GM19193 (cell line): ENCODE data around the gene ZC3H8.

Experiments used
- POLR2A ChIP-seq: IDR thresholded peaks from 4 replicates; pipeline ENCODE4 v1.6.1; 2011; ENCODE audit not compliant: insufficient read depth, insufficient read length; ENCODE audit errors: extremely low read depth

The ZC3H8 gene

DNA sequence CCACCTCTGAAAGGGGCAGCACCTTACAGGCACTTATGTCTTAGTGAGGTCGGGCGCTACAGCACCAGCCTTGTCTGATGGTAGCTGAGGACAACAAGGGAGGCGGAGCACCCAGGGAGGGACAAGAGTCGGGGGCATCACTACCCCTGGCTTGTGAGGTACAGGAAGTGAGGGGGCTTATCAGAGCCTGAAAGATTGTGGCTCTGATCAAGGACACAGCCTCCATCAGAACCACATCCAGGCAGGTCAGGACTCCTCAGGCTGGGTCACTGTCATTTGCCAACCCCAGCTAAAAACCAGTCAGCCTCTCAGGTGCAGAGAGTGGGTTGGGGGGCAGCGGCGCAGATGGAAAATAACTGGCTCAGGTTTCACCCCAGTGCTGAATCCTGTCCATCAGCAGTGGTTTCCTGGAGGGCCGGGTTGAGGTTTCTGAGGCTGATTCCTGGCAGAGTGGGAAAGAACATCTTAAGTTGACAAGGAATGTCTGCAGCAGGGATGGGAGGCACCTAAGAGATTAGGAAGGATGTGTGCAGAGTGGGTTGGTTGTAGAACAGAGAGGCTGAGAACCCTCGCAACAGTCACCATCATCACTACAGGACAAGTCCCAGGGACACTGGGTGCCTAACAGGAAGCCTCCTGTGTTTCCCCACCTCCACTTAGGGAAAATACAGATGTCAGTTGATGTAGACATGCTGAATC is 71.4 kb downstream of the ZC3H8 start:
- no peak for TF ChIP-seq POLR2A

DNA sequence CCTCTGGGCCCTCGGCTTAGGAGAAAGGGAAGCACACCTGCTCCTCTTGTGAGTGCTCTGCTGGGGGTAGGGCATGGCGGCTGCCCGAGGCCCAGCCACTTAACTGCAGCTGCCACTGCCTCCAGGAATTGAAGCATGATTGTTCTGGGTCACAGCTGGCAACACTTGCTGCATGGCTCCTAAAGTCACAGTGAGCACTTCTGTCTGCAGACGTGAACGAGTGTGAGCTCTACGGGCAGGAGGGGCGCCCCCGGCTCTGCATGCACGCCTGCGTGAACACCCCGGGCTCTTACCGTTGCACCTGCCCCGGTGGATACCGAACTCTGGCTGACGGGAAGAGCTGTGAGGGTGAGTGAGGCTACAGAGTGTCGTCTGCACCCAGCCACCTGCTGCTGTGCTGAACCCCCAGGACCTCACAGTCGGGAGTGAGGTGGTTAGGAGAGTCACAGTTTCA is 72.2 kb downstream of the ZC3H8 start:
- TF ChIP-seq POLR2A = no peak

DNA sequence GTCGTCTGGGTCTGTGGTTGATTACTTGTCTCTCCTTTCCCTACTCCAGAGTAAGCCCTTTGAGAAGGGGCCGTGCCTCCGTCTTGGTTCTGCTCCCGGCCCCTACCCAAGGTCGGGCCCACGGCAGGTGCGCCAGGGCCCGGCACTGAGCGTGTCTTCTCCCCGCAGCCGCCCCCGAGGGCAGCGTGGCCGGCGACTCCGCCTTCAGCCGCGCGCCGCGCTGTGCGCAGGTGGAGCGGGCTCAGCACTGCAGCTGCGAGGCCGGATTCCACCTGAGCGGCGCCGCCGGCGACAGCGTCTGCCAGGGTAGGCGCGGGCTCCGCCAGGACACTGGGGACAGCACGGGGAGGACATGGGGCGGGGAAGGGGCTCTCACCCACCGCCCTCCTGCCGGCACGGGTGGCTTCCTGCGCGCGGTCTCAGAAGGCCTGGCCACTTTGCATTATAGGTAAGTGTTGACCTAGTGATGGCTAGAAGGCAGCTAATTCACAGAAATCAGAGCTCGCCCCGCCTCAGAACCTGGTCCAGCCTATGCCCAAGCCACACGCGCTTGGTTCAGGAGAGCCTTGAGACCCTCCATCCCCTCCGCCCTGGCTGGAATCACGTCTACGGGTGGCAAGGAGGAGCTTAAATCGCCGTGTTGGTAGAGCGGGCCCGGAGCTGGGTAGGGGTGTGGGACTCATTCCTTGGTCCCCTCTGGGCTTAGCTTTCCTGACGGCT is 73.1 kb downstream of the ZC3H8 start:
- no peak for TF ChIP-seq POLR2A

DNA sequence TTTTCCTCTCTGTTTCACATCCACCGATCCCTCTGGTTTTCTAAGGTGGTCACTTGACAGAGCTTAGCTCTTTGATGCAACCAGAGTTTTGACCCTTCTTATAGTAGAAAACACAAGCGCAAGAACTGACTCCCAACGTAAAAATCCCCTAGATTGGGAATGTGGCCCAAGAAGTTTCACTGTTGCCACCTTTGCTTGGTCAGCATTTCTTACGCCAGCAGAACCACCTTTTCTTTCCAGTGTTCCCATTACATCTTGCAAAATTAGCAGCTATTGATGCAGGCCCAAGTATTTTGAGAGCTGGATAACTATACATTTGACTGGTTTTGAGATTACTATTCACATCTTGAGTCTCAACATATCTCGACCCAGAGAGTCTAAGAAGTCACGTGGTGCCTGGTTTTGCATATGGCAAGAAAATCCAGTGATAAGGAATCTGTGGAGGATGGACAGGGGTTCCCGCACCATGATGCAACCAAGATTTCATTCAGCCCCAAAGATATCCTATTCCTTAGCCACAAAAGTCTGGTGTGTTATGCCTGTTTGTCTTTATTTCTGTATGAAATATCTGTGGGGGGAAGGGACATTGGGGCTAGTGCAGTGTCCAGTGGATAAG is 78.8 kb downstream of the ZC3H8 start:
- no peak for TF ChIP-seq POLR2A

DNA sequence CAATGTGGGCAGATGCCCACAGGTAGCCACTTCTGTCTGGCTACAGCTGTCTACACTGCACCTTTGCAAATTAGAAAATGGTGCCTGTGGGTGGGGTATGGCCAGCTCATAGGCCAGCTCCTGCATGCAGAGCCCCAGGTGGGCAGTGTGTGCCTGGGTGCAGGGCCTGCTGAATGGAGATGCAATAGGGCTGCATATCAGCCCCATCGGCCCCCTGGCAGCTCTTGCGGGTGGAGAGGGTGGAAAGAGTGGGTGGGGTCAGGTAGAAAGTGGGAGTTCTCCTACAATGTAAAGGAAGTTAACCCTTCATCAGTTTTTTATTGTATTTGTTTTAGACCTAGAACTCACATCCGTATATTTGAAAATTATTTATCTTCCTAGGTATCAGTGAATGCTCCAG is 79.5 kb downstream of the ZC3H8 start:
- no peak for TF ChIP-seq POLR2A

DNA sequence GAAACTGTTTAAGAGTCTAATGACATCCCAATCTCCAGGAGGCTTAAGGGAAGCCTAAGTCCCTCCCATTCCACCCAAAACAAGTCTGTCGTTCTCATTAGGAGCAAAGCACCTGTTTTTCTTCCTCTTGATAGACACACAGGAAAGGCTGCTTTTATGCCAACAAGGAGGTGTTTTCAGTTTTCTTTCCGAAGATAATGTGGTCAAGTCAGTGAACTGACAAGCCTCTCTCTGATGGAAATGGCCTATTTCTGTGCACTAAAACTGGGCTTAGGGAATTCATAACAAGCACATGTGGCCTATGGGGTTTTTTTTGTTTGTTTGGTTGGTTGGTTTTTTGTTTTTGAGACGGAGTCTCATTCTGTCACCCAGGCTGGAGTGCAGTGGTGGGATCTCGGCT is 80.5 kb downstream of the ZC3H8 start:
- no peak for TF ChIP-seq POLR2A

DNA sequence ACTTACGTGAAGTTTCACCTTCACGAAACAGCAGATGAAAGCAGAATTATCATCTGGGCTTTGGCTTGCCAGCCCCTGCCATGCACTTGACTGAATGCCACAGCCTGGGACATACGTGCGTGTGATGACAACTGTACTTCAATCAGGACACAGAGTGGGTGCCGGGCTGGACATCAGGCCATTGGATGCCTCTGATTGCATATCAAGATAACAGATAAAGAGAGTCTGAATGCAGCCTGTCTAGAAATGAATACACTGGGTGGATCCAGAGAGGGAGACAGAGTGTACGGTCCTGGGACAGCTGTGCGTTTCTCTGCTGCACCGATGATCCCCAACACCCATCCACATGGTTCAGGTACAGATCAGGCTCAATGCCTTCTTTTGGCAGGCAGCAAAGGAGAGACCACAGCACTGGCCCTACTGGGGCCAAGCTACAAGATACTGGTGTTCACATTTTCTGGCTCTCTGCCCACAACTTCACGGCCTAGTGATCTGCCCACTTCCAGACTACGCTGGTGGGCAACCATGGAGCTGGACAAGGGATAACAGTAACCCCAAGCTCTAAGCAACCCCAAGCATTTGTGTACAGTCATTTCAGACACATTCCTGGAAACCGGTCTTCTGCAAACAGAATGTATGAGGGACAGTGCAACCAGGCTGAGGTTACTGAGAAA is 81.1 kb downstream of the ZC3H8 start:
- TF ChIP-seq POLR2A = no peak

DNA sequence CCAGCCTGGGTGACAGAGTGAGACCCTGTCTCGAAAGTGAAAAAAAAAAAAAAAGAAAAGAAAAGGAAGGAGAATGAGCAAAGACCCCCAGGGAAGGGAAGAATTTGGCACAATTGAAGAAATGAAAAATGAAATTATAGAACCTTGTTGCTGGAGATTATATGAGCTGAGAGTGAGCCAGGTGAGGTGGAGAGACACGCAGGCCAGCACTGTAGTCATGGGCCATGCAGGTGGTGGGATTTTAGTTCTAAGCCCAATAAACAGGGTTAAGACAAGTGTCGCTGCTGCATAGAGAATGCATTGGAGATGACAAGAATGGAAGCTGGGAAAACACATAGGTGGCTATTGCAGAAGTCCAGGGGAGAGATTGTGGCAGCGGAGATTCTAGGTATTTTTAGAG is 84.3 kb downstream of the ZC3H8 start:
- TF ChIP-seq POLR2A = no peak

DNA sequence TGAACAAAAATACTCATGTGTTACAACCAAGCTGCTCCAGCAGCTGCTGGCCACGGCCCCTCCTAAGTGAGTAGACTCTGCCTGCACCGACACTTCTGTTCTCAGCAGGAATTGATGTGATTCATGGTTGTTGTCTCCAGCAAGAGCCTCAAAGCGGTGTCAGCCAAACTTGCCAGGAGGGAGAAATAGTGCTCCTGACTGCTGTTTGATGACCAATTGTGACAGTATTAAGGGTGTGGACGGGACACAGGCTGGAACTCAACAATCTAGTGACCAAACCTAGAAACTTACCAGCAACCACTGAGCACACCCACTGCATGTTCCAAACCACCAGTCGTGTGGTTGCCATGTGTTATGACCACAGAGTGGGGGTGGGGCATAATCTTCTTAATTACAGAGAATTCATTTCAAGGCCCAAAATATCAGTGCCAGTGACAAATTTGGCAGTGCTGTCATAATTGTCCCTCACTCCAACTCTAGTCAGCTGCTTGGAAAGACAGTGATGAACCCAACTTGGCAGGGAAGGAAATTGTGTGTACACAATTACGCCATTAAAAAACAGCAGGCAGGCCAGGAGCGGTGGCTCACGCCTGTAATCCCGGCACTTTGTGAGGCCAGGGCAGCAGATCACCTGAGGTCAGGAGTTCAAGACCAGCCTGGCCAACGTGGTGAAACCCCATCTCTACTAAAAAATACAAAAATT is 86.3 kb downstream of the ZC3H8 start:
- TF ChIP-seq POLR2A = no peak

DNA sequence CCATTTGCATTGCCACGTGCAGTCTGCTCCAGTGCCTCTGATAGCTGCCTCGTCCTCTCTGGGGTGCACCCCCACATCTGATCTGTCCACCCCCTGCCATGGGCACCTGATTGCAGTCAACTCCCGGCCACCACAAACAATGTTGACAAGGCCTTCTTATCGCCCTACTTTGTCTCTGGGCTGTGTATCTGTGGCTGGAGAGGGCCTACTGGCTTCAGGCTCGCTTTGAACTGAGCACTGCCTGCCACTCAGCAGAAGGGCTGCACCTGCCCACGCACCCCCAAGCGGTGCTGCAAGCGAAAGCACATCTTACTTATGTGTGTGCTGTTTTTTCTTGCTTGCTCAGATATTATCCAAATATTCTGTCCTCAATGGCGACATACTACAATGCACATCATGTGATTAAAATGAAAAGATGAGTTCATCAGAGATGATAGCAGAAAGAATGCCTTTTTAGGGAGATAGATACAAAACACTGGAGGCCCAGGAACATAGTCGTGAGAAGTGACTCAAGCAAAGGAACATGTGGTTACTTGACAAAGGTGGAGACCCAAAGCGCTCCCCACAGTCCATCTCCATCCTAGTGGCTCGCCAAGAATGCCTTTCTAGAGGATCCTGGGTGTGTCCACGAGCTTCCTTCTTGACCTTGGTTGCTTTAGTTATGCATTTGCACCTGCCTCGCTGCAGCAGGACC is 87.9 kb downstream of the ZC3H8 start:
- no peak for TF ChIP-seq POLR2A

DNA sequence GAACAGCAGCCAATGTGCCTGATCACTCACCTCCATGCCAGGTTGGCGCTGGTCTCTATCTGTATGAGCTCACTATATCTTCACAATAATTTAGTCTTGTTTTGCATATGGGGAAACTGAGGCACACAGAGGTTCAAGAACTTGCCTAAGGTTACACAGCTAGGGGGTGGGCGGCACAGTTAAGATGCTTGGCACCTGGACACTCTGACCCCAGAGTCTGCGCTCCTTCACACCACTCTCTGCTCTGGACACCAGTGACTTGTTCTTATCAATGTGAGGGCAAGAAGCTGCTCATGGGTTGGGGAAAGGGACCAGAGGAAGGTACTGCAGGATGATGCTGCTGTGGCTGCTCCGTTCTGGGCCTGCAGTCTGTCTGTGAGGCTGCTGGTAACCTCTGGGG is 89.5 kb downstream of the ZC3H8 start:
- no peak for TF ChIP-seq POLR2A

DNA sequence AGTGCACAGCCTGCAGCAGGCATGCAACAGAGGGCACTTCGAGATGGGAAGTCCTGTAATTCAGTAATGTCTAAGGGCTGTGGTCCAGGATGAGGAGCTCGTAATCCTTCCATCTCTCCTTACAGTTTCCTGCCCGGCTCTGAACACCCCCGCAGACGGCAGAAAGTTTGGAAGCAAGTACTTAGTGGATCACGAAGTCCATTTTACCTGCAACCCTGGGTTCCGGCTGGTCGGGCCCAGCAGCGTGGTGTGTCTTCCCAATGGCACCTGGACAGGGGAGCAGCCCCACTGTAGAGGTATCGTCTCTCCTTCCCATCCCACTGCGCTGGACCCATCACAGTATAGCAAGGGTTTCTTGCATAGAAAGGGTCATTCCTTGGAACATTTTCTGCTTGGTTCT is 90.0 kb downstream of the ZC3H8 start:
- TF ChIP-seq POLR2A = no peak

DNA sequence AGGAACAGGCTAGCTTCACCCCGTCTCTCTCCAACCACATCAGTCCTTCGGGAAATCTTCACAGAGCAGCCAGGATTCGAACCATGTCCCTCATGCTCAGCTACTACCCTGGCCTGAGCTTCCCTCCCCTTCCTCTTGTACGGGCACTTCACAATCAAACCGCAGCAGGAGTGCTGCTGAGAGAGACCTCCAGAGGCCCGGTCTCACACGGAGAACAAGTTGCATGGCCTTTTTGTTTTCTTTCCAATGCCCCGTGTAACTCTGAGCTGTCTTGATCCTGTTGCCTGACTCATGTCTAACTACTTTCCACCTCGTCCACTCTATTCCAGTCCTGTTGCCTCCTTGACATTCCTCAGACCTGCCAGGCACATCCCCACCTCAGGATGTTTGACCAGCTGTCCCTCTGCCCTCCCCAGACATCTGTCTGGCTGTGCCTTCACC is 91.3 kb downstream of the ZC3H8 start:
- no peak for TF ChIP-seq POLR2A

DNA sequence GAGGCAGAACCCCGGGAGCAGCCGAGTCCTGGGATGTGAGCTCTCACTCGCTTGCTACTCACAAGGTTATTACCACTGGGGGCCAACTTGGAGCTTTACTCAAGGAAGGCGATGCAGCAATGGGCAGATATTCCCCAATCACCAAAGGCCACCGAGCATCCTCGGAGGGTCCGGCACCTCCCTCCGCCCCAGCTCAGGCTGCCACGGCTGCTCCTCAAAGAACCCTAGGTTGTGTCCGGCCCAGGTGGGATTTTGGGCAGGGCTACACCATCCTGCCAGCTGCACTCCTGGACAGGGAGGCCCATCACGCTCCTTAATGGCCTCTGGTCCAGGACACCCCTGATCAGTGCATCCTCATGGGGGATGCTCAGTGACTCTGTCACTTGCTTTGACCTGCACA is 91.9 kb downstream of the ZC3H8 start:
- no peak for TF ChIP-seq POLR2A
